ENCODE data around the gene IGFBPL1. TPM values are rescaled to one million over a fixed set of nuclear protein-coding genes. Genes with fewer than 3 reads are reported as not detected.

The IGFBPL1 gene
- total and polyA plus RNA-seq, 2 of the 8 experiments (the other 6 are each of a cell fraction or from before 2014, with no cell fraction given) = 31.3 to 33.8 TPM

- peak; percentile 86 to 90 (median 87) for TF ChIP-seq CTCF (IDR thresholded peaks at IDR 0.05; ENCODE audit: control extremely low read depth in 1 of 3, insufficient read depth in 1 of 3, low read depth in 1 of 3, low read length in 3 of 3)
These were observed 7.0 kb downstream of the IGFBPL1 start (continued) for GRCh38 chr9:38417003-38417945.

Measured in H1 (cell line).